ENCODE data around the gene UQCC2.

UQCC2 gene

DNA sequence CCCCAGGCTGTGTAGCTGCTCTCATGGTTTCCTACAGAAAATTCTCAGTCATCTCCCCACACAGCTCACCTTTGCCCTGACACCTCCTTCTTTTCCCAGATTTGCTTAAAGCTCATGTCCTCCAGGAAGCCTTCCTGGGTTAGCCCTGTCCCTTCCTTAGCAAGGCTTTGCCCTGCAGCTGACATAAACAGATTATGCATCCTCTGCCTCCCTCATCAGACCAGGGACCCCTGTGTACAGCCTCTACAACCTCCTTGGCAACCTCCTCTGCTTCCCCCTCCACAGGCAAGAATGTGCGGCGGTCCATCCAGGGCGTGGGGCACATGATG lies 39.8 kb downstream of the UQCC2 start:
- DNase-seq: no peak

DNA sequence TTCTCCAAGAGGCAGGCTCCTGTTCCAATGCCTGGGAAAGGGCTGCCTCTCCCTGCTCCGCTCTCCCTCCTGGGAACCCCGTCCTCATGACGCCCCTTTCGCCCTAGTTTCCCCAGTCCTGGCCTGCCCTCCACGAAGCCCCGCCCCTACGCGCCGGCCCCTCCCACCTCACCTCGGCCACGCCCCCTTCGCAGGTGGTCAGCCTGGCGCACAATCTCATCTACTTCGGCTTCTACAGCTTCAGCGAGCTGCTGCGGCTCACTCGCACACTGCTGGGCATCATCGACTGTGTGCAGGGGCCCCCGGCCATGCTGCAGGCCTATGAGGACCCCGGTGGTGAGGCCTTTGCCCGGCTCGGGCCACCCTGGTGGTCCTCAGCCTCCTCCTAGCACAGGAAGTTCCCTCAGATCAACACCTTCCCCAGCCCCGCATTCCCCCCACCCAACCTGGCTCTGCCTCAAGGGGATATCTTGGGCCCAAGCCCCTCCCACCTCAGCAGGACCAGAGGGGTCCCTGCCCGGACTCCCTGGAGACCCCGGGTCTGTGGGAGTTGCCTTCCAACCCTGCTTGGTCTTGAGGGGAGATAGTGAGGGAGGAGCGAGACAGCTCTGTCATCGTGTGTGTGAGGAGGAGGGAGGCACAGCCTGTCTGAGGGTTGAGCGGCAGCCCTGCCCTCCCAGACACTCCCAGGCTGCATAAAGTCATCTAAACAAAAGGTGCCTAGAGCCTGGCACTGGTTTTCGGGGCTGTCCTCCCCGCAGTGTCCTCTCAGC lies 40.3 kb downstream of the UQCC2 start:
- no peak for DNase-seq

DNA sequence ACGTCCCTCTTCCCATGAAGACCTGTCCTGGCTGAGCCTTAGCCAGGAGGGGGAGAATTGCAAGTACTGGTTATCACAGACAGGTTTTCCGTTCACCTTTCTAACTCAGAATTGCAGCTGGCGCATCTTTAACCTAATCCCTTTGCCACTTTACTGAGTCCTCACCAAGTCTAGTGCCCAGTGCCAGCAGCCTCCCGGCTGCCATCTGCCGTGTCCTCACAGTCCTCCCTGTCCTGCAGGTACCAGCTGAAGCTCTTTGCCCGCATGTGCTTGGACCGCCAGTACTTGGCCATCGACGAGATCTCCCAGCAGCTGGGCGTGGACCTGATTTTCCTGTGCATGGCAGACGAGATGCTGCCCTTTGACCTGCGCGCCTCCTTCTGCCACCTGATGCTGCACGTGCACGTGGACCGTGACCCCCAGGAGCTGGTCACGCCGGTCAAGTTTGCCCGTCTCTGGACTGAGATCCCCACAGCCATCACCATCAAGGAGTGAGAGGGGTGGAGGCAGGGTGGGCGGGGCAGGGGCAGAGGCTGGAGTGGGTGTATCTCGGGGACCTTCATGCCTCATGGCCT lies 41.3 kb downstream of the UQCC2 start:
- DNase-seq: no peak

DNA sequence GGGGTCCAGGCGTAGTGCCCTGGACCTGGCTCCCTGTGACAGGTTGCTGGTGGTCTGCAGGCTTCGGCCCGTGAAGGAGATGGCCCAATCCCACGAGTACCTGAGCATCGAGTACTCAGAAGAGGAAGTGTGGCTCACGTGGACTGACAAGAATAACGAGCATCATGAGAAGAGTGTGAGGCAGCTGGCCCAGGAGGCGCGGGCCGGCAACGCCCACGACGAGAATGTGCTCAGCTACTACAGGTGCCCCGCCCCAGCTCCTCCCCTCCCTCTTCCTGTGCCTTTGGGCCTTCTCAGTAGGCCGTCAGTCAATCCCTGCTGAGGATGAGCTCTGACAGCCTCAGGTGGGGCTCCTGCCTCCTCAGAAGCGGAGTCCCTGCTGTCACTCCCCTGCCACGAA lies 42.6 kb downstream of the UQCC2 start:
- no peak for DNase-seq

DNA sequence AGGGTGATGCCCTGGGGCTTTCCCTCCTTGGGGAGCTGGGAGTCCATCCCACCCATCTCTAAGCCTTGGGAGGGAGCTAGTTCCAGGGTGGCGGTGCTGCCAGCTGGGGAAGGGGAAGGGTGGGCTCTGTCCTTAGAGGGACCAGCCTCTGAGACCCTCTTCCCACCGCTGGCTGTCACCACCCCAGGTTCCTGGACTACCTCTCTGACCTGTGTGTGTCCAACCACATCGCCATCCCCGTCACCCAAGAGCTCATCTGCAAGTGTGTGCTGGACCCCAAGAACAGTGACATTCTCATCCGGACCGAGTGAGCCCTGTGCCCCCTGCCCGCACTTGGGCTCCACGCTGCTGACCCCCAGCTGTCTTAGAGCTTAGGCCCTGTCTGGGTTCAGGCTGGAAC lies 43.2 kb downstream of the UQCC2 start:
- no peak for DNase-seq

DNA sequence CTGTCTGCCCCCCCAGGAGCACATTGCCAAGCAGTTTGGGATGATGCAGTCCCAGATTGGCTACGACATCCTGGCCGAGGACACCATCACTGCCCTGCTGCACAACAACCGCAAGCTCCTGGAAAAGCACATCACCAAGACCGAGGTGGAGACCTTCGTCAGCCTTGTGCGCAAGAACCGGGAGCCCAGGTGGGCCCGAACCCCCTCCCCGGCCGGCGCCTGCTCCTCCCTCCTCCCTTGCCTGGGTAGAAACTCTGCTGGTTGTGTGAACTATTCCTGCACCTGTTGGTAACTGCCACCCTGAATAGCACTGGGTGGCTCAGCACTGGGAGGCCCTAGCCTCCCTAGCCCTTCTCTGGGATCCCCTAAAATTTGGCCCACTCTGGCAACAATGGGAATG lies 43.7 kb downstream of the UQCC2 start:
- DNase-seq: no peak

DNA sequence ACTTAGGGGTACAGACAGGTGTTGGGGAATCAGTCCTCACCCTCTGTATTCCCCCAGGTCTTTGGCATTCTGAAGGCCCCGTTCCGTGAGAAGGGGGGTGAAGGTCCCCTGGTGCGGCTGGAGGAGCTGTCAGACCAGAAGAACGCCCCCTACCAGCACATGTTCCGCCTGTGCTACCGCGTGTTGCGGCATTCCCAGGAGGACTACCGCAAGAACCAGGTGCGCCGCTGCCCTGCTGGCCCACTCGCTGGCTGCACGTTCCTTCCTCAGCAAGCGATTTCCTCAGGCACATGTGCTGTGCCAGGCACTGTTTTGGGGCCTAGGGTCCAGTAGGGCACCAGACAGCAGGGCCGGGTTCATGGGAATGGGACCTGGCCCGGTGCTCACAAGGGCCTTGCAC lies 44.4 kb downstream of the UQCC2 start:
- no peak for DNase-seq

DNA sequence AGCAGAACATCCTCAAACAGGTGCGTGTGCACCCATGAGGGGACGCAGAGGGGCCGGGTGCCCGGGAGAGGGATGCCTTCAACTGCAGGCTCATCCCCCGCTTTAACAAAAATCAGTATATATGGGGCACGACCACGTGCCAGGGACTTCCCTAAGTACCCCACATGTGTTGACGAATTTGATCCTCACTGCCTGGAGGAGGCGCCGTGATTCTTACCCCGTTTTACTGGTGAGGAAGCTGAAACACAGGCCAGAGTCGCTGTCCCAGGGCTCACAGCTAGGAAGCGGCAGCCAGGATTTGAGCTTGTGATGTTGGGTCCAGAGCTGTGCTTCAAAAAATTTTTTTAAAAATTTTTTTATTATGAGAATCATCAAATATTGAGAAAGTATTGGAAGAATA lies 45.5 kb downstream of the UQCC2 start:
- DNase-seq: no peak

DNA sequence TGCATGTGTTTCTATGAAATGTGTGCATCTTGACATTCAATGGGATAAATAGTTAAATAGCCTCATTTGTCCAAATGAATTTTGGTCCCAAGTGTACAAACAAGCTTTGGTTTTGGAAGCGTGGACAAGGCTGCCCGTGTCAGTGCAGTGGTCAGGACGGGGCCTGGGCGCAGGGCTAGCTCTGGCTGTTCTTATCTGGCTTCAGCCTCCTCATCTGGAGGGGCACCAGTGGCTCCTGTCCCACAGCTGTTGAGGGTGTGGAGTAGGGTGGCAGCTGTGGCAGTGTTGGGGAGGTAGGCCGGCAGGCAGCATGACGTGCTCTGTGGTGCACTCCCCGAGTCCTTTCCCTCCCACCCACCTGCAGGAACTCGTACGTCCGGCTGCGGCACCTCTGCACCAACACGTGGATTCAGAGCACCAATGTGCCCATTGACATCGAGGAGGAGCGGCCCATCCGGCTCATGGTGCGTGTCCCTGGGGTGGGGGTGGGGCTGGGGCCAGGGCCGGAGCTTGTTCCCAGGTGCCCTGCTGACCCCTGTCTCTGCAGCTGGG lies 46.9 kb downstream of the UQCC2 start:
- DNase-seq: no peak

DNA sequence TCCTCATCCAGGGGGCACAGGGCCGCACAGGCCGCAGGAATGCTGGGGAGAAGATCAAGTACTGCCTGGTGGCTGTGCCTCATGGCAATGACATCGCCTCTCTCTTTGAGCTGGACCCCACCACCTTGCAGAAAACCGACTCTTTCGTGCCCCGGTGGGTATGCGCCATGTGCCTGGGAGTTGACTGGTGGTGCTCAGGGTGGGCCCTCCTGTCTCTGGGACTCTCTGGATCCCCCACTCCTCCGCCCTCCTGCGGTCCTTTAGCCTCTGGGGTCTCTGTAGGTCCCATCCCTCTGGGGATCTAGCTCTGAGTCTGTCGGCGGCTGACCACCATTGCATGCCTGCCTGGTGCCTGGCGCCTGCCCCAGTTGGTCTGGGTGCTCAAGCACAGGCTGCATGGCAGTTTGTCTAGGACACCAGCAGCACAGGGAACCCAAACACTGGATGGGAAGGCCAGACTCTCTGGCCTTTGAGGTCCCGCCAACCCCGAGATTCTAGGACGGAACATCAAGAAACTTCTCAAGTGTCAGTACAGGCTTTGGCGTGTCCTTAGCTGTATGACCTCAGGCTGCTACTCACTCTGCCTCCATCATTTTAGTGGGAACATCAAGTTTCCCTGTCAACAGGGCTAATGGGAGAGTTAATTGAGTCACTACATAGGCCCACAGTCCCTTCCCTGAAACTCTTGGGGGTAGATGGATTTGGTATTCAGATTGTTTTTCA lies 47.6 kb downstream of the UQCC2 start:
- no peak for DNase-seq

DNA sequence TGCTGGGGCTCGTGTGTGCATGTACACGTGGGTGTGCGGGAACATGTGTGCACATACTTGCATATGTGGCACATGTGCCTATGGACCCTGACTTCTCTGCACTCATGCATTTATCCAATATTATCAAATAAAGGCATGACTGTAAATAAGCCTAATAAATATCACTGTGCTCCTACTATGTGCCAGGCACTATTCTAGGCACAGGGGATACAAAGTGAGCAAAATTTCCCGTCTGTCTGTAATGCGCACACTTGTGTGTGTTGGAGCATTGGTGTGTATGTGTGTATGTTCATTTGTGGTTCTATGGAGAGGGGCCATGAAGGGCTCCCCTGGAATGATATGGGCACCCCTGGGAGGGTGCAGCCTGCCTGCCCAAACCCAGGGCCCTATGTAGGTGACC lies 48.5 kb downstream of the UQCC2 start:
- DNase-seq: no peak

DNA sequence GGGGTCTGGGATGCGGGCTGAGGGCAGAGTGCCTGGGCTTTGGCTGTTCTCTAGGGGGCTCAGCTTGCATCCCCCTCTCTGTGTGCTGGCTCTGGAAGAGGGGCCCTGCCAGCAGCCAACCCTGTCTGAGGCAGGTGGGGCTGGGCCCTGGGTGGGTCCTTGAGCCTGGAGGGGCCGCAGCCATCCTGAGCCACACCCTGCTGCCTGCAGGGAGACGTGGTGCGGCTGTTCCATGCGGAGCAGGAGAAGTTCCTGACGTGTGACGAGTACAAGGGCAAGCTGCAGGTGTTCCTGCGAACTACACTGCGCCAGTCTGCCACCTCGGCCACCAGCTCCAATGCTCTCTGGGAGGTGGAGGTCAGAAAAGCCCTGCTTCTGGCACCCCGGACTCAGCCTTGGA lies 49.2 kb downstream of the UQCC2 start:
- DNase-seq: no peak

DNA sequence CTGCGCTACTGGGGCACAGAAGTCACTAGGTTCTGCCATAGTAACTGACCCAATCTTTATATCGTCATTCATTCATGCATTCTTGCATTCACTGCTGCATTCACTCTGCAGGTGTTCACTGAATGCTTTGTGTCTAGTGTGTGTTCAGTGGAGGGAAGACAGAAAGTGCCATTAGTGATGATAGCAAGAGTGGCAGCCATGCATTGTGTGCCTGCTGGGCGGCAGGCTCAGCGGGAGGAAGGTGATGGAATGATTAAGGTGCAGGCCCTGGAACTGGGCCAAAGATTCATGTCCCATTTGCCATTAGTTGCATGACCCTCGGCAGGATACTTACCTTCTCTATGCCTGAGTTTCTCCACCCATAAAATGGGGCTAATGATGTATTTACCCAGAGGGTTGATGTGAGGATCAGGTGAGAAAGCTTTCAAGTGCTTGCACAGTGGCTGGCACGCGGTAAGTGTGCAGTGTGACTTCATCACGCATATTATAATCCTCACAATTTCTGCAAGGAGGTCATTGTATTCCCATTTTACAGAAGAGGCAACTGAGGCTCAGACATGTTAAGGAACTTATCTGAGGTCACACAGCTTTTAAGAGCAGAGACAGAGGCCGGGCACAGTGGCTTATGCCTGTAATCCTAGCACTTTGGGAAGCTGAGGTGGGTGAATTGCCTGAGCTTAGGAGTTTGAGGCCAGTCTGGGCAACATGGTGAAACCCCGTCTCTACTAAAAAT lies 50.2 kb downstream of the UQCC2 start:
- DNase-seq: no peak

DNA sequence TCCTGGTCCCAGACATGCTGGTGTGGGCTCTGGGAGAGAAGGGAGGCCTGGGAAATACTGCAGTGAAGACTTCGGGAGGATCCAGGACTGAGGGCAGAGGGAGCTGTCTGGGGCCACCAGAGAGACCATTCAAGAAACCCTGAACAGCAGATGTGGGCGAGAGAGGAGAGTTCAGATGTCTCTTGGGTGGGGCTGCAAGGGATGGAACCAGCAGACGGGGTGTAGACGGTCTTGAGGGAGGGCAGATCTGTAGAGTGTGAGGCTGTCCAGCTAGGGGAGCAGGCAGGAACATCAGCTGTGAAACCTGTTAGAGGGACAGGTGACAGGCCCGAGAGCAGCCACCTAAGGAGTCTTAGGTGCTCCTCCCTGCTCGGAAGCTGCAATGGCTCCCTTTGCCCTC lies 51.5 kb downstream of the UQCC2 start:
- DNase-seq: no peak

DNA sequence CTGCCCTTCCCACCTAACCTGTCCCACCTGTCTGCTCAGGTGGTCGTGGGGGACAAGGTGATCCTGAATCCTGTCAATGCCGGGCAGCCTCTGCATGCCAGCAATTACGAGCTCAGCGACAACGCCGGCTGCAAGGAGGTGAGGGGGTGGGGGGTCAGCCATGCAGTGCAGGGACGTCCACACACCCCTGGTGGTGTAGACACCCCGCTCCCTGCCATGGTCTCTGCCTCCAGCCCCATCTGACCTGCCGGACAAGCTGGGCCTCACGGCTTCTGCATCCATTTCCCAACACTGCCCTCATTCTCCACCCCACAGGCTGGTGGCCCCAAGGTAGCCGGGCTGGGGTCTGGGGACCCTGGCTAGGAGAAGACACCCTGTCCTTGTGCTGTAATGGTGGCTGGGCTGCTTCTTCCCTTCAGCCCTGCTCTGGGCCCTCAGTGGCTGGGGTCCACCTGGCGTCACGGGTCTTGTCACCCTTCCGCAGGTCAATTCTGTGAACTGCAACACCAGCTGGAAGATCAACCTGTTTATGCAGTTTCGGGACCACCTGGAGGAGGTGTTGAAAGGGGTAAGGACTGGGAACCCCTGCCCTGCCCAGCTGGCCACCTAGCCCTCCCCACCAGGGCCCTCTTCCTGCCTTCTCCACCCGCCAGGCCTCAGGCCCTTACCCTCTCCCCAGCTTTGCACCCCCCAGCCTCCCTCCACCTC lies 52.4 kb downstream of the UQCC2 start:
- DNase-seq: no peak

DNA sequence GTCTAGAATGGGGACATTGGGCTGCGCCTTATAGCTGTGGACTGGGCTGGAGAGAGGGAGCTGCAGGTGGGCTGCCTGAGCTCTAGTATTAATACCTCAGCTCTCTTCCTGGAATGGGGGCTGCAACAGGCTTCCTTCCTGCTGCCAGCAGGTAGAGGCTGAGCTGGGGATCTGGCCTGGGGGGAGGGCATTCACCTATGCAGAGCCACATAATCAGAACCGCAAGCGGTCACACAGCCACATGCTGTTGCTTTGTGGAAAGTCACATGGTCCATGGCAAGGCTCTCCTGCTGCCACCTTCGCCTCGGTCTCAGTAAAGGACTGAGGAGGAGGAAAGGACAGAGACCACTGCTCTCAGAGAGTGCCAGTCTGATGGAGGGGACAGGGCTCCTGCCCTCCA lies 54.7 kb downstream of the UQCC2 start:
- DNase-seq: no peak

DNA sequence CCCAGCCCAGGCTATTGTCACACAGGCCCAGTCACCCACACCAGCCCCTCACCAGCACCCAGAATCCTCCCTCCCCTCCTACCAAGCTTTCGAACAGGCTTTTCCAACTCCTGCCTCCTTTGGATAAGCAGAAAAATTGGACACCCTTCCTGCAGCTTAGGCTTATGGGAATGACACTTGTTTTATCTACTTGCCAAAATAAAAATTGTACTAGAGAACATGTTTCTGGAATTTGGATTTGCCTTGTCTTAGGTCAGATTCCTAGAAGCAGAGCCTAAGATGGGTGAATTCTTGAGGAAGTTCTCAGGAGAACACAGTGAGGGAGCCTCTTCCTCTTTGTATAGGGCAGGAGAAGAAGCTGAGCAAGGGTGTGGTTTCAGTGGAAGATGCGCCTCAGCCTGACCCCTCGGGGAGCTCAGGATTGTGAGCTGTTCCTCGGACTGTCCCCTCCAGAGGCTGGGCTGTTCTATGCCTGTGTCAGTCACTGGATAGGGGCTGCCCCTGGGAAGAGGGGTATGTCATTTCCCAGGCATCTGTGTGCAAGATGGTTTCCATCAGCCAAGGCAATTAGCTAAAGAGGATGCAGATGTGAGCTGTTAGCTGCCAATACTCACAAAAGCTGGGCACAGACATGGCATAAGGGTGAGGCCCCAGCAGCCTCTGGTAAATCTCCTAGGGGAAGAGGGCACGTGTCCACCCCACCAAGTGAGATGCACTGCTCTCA lies 56.5 kb downstream of the UQCC2 start:
- DNase-seq: no peak

DNA sequence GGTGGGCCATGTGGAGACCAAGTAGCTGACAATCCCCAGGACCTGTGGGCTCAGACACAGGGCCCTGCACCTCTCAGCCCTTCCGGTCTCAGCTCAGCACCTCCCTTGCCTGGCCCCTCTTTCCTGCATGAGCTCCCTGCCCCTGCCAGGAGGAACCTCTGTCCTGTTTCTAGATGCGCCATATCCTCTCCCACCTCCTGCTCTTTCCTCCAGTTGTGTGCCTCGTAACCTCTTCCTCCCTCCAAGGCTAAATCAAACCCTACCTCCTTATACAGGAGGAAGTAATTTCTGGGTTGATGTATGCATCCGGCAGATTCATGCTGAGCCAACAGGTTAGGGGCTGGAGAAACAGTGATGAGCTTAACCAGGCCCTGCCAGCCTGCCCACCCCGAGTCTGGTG lies 59.5 kb downstream of the UQCC2 start:
- DNase-seq: no peak

DNA sequence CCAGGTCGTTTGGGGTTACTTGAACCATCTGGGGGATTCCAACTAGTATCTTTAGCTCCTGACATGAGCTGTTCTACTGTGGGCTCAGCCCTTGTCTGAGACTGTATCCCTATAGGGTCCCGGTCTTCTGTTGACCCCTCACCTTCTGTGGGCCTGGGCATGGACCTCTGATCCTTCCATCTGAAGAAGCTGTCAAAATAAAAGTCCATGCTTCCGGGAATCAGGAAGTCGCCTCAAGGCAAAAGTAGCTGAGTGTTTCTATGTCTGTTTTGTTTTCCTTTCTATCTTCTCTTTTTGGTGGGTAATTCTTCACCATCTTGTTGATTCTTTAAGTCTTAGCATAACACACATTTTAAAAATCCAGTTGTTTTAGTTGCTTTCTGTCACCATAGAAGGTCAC lies 60.1 kb downstream of the UQCC2 start:
- DNase-seq: no peak

All from KG1 (cell line).